ENCODE measurements around the gene WWOX.

The WWOX gene

GRCh38 chr16:78464833-78465232 is 365.4 kb downstream of the WWOX start:
- H3K4me3 Mint-ChIP-seq = no peak overlapping the region
- no peak overlapping the region for H3K27ac Mint-ChIP-seq (ENCODE audit: low read depth)
- H3K27me3 Mint-ChIP-seq = no peaks in the 10 kb centered on the region
- ATAC-seq (replicated peaks; ENCODE audit: extremely low read depth, poor library complexity, severe bottlenecking) (no peak), DNase-seq (ENCODE audit: low spot score in 2 of 2) (no peak)
- no peaks in the 10 kb centered on the region for H3K36me3 Mint-ChIP-seq (ENCODE audit: insufficient read depth)
- H3K9me3 Mint-ChIP-seq = no peaks in the 10 kb centered on the region
- H3K4me1 Mint-ChIP-seq = no peaks in the 10 kb centered on the region

- no peak for DNase-seq (ENCODE audit: low spot score in 2 of 2)
- H3K27me3 Mint-ChIP-seq = no peaks in the 10 kb centered on the region
- H3K27ac Mint-ChIP-seq (ENCODE audit: low read depth) = no peak overlapping the region
- no peak overlapping the region for H3K4me3 Mint-ChIP-seq
- no peaks in the 10 kb centered on the region for H3K36me3 Mint-ChIP-seq (ENCODE audit: insufficient read depth)
- H3K9me3 Mint-ChIP-seq = no peaks in the 10 kb centered on the region
- ATAC-seq (replicated peaks; ENCODE audit: extremely low read depth, poor library complexity, severe bottlenecking) = no peak
- no peaks in the 10 kb centered on the region for H3K4me1 Mint-ChIP-seq
Measured at GRCh38 chr16:78465730-78466129, 366.3 kb downstream of the WWOX start.

GRCh38 chr16:78469787-78470186 is 370.3 kb downstream of the WWOX start:
- H3K4me1 Mint-ChIP-seq = no peaks in the 10 kb centered on the region
- H3K27me3 Mint-ChIP-seq = no peaks in the 10 kb centered on the region
- H3K36me3 Mint-ChIP-seq (ENCODE audit: insufficient read depth) = no peaks in the 10 kb centered on the region
- no peak overlapping the region for H3K27ac Mint-ChIP-seq (ENCODE audit: low read depth)
- ATAC-seq (replicated peaks; ENCODE audit: extremely low read depth, poor library complexity, severe bottlenecking) (no peak), DNase-seq (ENCODE audit: low spot score in 2 of 2) (no peak)
- no peaks in the 10 kb centered on the region for H3K9me3 Mint-ChIP-seq
- no peak overlapping the region for H3K4me3 Mint-ChIP-seq

GRCh38 chr16:78473031-78473699 is 373.7 kb downstream of the WWOX start:
- H3K4me1 Mint-ChIP-seq = no peaks in the 10 kb centered on the region
- H3K9me3 Mint-ChIP-seq = no peaks in the 10 kb centered on the region
- DNase-seq (ENCODE audit: low spot score in 2 of 2) (no peak), ATAC-seq (replicated peaks; ENCODE audit: extremely low read depth, poor library complexity, severe bottlenecking) (no peak)
- H3K27ac Mint-ChIP-seq (ENCODE audit: low read depth) = no peak overlapping the region
- H3K36me3 Mint-ChIP-seq (ENCODE audit: insufficient read depth) = no peaks in the 10 kb centered on the region
- H3K4me3 Mint-ChIP-seq = no peak overlapping the region
- no peaks in the 10 kb centered on the region for H3K27me3 Mint-ChIP-seq

GRCh38 chr16:78474762-78475161 is 375.3 kb downstream of the WWOX start:
- no peak overlapping the region for H3K4me3 Mint-ChIP-seq
- no peak overlapping the region for H3K27ac Mint-ChIP-seq (ENCODE audit: low read depth)
- H3K4me1 Mint-ChIP-seq = peaks cover 5% of the 10 kb centered on the region
- no peak for ATAC-seq (replicated peaks; ENCODE audit: extremely low read depth, poor library complexity, severe bottlenecking)
- no peaks in the 10 kb centered on the region for H3K36me3 Mint-ChIP-seq (ENCODE audit: insufficient read depth)
- DNase-seq (ENCODE audit: low spot score in 2 of 2) = no peak
- H3K9me3 Mint-ChIP-seq = no peaks in the 10 kb centered on the region
- H3K27me3 Mint-ChIP-seq = no peaks in the 10 kb centered on the region

- DNase-seq (ENCODE audit: low spot score in 2 of 2) (no peak), ATAC-seq (replicated peaks; ENCODE audit: extremely low read depth, poor library complexity, severe bottlenecking) (no peak)
- Mint-ChIP-seq H3K36me3 (ENCODE audit: insufficient read depth) (no peaks in the 10 kb centered on the region), H3K27ac (ENCODE audit: low read depth) (no peak overlapping the region), H3K27me3 (no peaks in the 10 kb centered on the region), H3K4me1 (peaks cover 5% of the 10 kb centered on the region), H3K4me3 (no peak overlapping the region), H3K9me3 (no peaks in the 10 kb centered on the region)
Measured at GRCh38 chr16:78476615-78477014, 377.2 kb downstream of the WWOX start.

GRCh38 chr16:78478267-78478861 is 378.9 kb downstream of the WWOX start:
- DNase-seq (ENCODE audit: low spot score in 2 of 2) = no peak
- H3K4me1 Mint-ChIP-seq = peaks cover 5% of the 10 kb centered on the region
- ATAC-seq (replicated peaks; ENCODE audit: extremely low read depth, poor library complexity, severe bottlenecking) = no peak
- H3K27me3 Mint-ChIP-seq = no peaks in the 10 kb centered on the region
- no peak overlapping the region for H3K4me3 Mint-ChIP-seq
- no peaks in the 10 kb centered on the region for H3K36me3 Mint-ChIP-seq (ENCODE audit: insufficient read depth)
- H3K9me3 Mint-ChIP-seq = no peaks in the 10 kb centered on the region
- H3K27ac Mint-ChIP-seq (ENCODE audit: low read depth) = no peak overlapping the region

GRCh38 chr16:78479723-78480122 is 380.3 kb downstream of the WWOX start:
- ATAC-seq (replicated peaks; ENCODE audit: extremely low read depth, poor library complexity, severe bottlenecking) = no peak
- no peak for DNase-seq (ENCODE audit: low spot score in 2 of 2)
- Mint-ChIP-seq H3K27ac (ENCODE audit: low read depth) (no peak overlapping the region), H3K27me3 (no peaks in the 10 kb centered on the region), H3K9me3 (no peaks in the 10 kb centered on the region), H3K4me1 (peaks cover 5% of the 10 kb centered on the region), H3K36me3 (ENCODE audit: insufficient read depth) (no peaks in the 10 kb centered on the region), H3K4me3 (no peak overlapping the region)

GRCh38 chr16:78480588-78480987 is 381.1 kb downstream of the WWOX start:
- no peaks in the 10 kb centered on the region for H3K9me3 Mint-ChIP-seq
- H3K27ac Mint-ChIP-seq (ENCODE audit: low read depth) = no peak overlapping the region
- no peaks in the 10 kb centered on the region for H3K36me3 Mint-ChIP-seq (ENCODE audit: insufficient read depth)
- H3K27me3 Mint-ChIP-seq = no peaks in the 10 kb centered on the region
- ATAC-seq (replicated peaks; ENCODE audit: extremely low read depth, poor library complexity, severe bottlenecking) (no peak), DNase-seq (ENCODE audit: low spot score in 2 of 2) (no peak)
- H3K4me1 Mint-ChIP-seq = peaks cover 5% of the 10 kb centered on the region
- no peak overlapping the region for H3K4me3 Mint-ChIP-seq

- Mint-ChIP-seq H3K27ac (ENCODE audit: low read depth) (no peak overlapping the region), H3K4me1 (peaks cover 3% of the 10 kb centered on the region), H3K27me3 (no peaks in the 10 kb centered on the region), H3K36me3 (ENCODE audit: insufficient read depth) (no peaks in the 10 kb centered on the region), H3K9me3 (no peaks in the 10 kb centered on the region), H3K4me3 (no peak overlapping the region)
- DNase-seq (ENCODE audit: low spot score in 2 of 2) (no peak), ATAC-seq (replicated peaks; ENCODE audit: extremely low read depth, poor library complexity, severe bottlenecking) (no peak)
Measured at GRCh38 chr16:78483124-78483992, 383.9 kb downstream of the WWOX start.

GRCh38 chr16:78484509-78485058 is 385.1 kb downstream of the WWOX start:
- H3K9me3 Mint-ChIP-seq = no peaks in the 10 kb centered on the region
- no peaks in the 10 kb centered on the region for H3K4me1 Mint-ChIP-seq
- H3K36me3 Mint-ChIP-seq (ENCODE audit: insufficient read depth) = no peaks in the 10 kb centered on the region
- ATAC-seq (replicated peaks; ENCODE audit: extremely low read depth, poor library complexity, severe bottlenecking) (no peak), DNase-seq (ENCODE audit: low spot score in 2 of 2) (no peak)
- H3K27me3 Mint-ChIP-seq = no peaks in the 10 kb centered on the region
- no peak overlapping the region for H3K27ac Mint-ChIP-seq (ENCODE audit: low read depth)
- H3K4me3 Mint-ChIP-seq = no peak overlapping the region

- no peaks in the 10 kb centered on the region for H3K9me3 Mint-ChIP-seq
- no peak overlapping the region for H3K4me3 Mint-ChIP-seq
- no peak for DNase-seq (ENCODE audit: low spot score in 2 of 2)
- no peak overlapping the region for H3K27ac Mint-ChIP-seq (ENCODE audit: low read depth)
- H3K4me1 Mint-ChIP-seq = no peaks in the 10 kb centered on the region
- no peaks in the 10 kb centered on the region for H3K27me3 Mint-ChIP-seq
- no peak for ATAC-seq (replicated peaks; ENCODE audit: extremely low read depth, poor library complexity, severe bottlenecking)
- no peaks in the 10 kb centered on the region for H3K36me3 Mint-ChIP-seq (ENCODE audit: insufficient read depth)
Measured at GRCh38 chr16:78485188-78485916, 385.9 kb downstream of the WWOX start.

All from central memory CD8-positive, alpha-beta T cell (primary cell).